GM12878 (cell line): Measurements from ENCODE around the gene ITGB3BP. TPM values are rescaled to one million over a fixed set of nuclear protein-coding genes. Genes with fewer than 3 reads are reported as not detected.

Experiments used
- ATAC-seq: fragments of 200-7000 bp; cut with Tn5 transposase; 3 replicates; pipeline ENCODE4 v1.9.1; 2020; ENCODE audit warnings: mild to moderate bottlenecking, moderate library complexity
- BruUV-seq: library from RNA; stranded (reverse); fragments of 400-500 nt; replicated peaks from 2 replicates; lab custom pipeline; 2021; lab: Mats Ljungman, UMichigan
- CTCF ChIA-PET: fragments of 300-600 bp; sonication (Branson Sonifier 250); formaldehyde crosslinking; extraction: SDS; loops from one replicate; lab custom pipeline; 2021; ENCODE audit warnings: inconsistent platforms; lab: Yijun Ruan, JAX
- POLR2A ChIA-PET: fragments of 350-600 bp; formaldehyde crosslinking; extraction: SDS; loops from one replicate; lab custom pipeline; 2021; ENCODE audit warnings: inconsistent platforms; lab: Charles Lee
- RAD21 ChIA-PET: fragments of 300-600 bp; sonication (Branson Sonifier 250); formaldehyde crosslinking; loops from one replicate; lab custom pipeline; 2023; ENCODE audit warnings: antibody characterized with exemption; ENCODE audit not compliant: unreplicated experiment; lab: Charles Lee
- SMC1A ChIA-PET: fragments of 300-600 bp; sonication (Branson Sonifier 250); formaldehyde crosslinking; loops from one replicate; lab custom pipeline; 2023; ENCODE audit not compliant: unreplicated experiment, uncharacterized antibody; lab: Charles Lee
- DNase-seq: peaks from one replicate; pipeline ENCODE4 v3.0.0-alpha.2; 2011; ENCODE audit warnings: low read depth, low spot score
- FAIRE-seq: peaks from 3 replicates; lab custom pipeline; 2011; peaks lifted over from hg19 to GRCh38; lab: Jason Lieb, UNC
- H2AFZ ChIP-seq: 2 replicates; pipeline ENCODE4 v1.6.0; 2011; ENCODE audit warnings: low read depth, low read length, control low read depth; ENCODE audit not compliant: control insufficient read depth
- H3K27ac ChIP-seq: 2 replicates; pipeline ENCODE4 v1.5.1; 2011; ENCODE audit warnings: control low read depth; ENCODE audit not compliant: control insufficient read depth, insufficient read depth
- H3K27me3 ChIP-seq, 2 experiments: replicated peaks in 1 of 2; 2 replicates each; pipeline versions ENCODE4 v1.6.0 to v1.6.1; 2011; ENCODE audit warnings: low read length in 1 of 2; ENCODE audit not compliant: control insufficient read depth in 2 of 2, insufficient read depth in 2 of 2
- H3K36me3 ChIP-seq, 2 experiments: 2 replicates each; pipeline ENCODE4 v1.5.1; 2011; ENCODE audit warnings: low read length in 1 of 2; ENCODE audit not compliant: control insufficient read depth in 2 of 2, insufficient read depth in 2 of 2
- H3K4me1 ChIP-seq: 2 replicates; pipeline ENCODE4 v1.6.1; 2011; ENCODE audit warnings: mild to moderate bottlenecking, low read length, moderate library complexity, mixed read lengths; ENCODE audit not compliant: control insufficient read depth, insufficient read depth
- H3K4me2 ChIP-seq: 2 replicates; pipeline ENCODE4 v1.6.0; 2011; ENCODE audit warnings: control low read depth; ENCODE audit not compliant: control insufficient read depth, insufficient read depth
- H3K4me3 ChIP-seq: fragments of 200-600 bp; sonication (generic); 2 replicates; pipeline ENCODE4 v1.5.1; 2016
- H3K79me2 ChIP-seq: 2 replicates; pipeline ENCODE4 v1.6.0; 2011; ENCODE audit warnings: low read length; ENCODE audit not compliant: control insufficient read depth, insufficient read depth
- H3K9ac ChIP-seq: 2 replicates; pipeline ENCODE4 v1.8.0; 2011; ENCODE audit warnings: low read length, control low read depth, mixed read lengths; ENCODE audit not compliant: control insufficient read depth, insufficient read depth
- H3K9me3 ChIP-seq: replicated peaks from 3 replicates; pipeline ENCODE4 v1.5.1; 2011; ENCODE audit warnings: mild to moderate bottlenecking, low read length; ENCODE audit not compliant: control insufficient read depth, insufficient read depth
- H4K20me1 ChIP-seq: 2 replicates; pipeline ENCODE4 v1.6.0; 2011; ENCODE audit not compliant: control insufficient read depth, insufficient read depth
- IRF4 ChIP-seq: IDR thresholded peaks from 2 replicates; pipeline ENCODE4 v1.6.1; 2011; ENCODE audit warnings: low read depth, low read length
- LARP7 ChIP-seq: fragments of 450-650 bp; IDR thresholded peaks from 2 replicates; pipeline ENCODE4 v1.6.1; 2017; ENCODE audit warnings: mild to moderate bottlenecking
- NFXL1 ChIP-seq: fragments of 450-650 bp; IDR thresholded peaks from 2 replicates; pipeline ENCODE4 v1.6.1; 2017; ENCODE audit warnings: antibody characterized with exemption, mild to moderate bottlenecking, borderline replicate concordance
- PML ChIP-seq: IDR thresholded peaks from 2 replicates; pipeline ENCODE4 v1.6.1; 2012; ENCODE audit warnings: low read length, inconsistent platforms
- POLR2A ChIP-seq: IDR thresholded peaks from 2 replicates; pipeline ENCODE4 v1.6.1; 2011; ENCODE audit warnings: low read depth, mild to moderate bottlenecking, low read length
- SPI1 ChIP-seq: IDR thresholded peaks from 2 replicates; pipeline ENCODE4 v1.6.1; 2011; ENCODE audit warnings: low read depth, mild to moderate bottlenecking, low read length, moderate library complexity, borderline replicate concordance; ENCODE audit not compliant: insufficient read depth
- WGBS: methylation state at CpG from one replicate; pipeline ENCODE4 v1.1.6; 2016; ENCODE audit warnings: low lambda C conversion rate; ENCODE audit not compliant: insufficient replicate concordance, insufficient coverage; ENCODE audit errors: missing lambda C conversion rate; 5-methylcytosine and 5-hydroxymethylcytosine counted together
- in situ Hi-C: fragments of 300-500 bp; cut with MboI; formaldehyde crosslinking; loops from 9 replicates; pipeline ENCODE4 v1.14.3; 2018; ENCODE audit warnings: mixed read lengths
- intact Hi-C: fragments of 100-400 bp; cut with micrococcal nuclease; formaldehyde crosslinking; loops from one replicate; pipeline ENCODE4 v1.14.2; 2022; ENCODE audit not compliant: unreplicated experiment
- polyA plus RNA-seq, 11 experiments: library from polyadenylated mRNA; depleted of rRNA in 4 of 11; unstranded in 6 of 11; stranded (reverse) in 5 of 11; fragments of >200 nt; fragmentation: Nextera tagmentation in 4 of 11; fragmentation: Illumina TruSeq in 1 of 11; extraction: Ambion mirVana in 4 of 11; extraction: Trizol in 1 of 11; gene quantifications; 1 replicate in 1 of 11; 2 replicates in 10 of 11; pipeline versions ENCODE4 v1.2.1 to v1.2.3, GENCODE V29; 2011 to 2016; ENCODE audit warnings: inconsistent platforms in 2 of 11, missing spikeins in 2 of 11, low read depth in 1 of 11
- total RNA-seq, 4 experiments: library from RNA; depleted of rRNA in 3 of 4; stranded (reverse); fragments of >200 nt in 3 of 4; fragmentation: Illumina TruSeq in 1 of 4; extraction: Trizol in 1 of 4; gene quantifications; 2 replicates each; pipeline versions ENCODE4 v1.2.1 to v1.2.3, GENCODE V29; 2013 to 2021
- TF ChIP-seq, protein P1 (sequence below): fragments of 450-650 bp; IDR thresholded peaks from 2 replicates; pipeline ENCODE4 v1.6.1; 2016; ENCODE audit warnings: mild to moderate bottlenecking, moderate library complexity, borderline replicate concordance
- TF ChIP-seq, protein P2 (sequence below): fragments of 450-650 bp; IDR thresholded peaks from 2 replicates; pipeline ENCODE4 v1.6.1; 2017; ENCODE audit warnings: mild to moderate bottlenecking, low read depth, inconsistent platforms; ENCODE audit not compliant: poor library complexity, severe bottlenecking

Gene ITGB3BP
- total and polyA plus RNA-seq, 10 of the 15 experiments (the other 5 are each of a cell fraction or from before 2014, with no cell fraction given), result 39.2 to 86.2 (median 61.8) TPM

DNA sequence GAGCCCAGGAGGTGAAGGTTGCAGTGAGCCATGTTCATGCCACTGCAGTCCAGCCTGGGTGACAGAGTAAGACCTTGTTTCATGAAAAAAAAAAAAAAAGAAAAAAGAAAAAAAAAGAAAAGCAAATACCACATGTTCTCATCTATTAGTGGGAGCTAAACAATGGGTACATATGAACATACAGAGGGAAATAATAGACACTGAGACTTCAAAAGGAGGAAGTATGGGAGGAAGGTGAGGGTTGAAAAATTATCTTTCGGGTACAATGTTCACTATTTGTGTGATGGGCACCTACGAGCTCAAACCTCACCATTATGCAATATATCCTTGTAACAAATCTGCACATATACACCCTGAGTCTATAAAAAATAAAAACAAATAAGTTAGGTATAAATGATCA, 6.4 kb downstream of the ITGB3BP start:
- Histone ChIP-seq H2AFZ (no peak overlapping the region), H3K27me3 (no peaks in the 10 kb centered on the region), H3K4me1 (peaks cover under 1% of the 10 kb centered on the region), H3K27ac (no peak overlapping the region), H3K4me3 (no peak overlapping the region), H3K4me2 (no peak overlapping the region), H4K20me1 (no peaks in the 10 kb centered on the region), H3K9me3 (no peaks in the 10 kb centered on the region; the same call in none of the 3 replicates), H3K79me2 (peaks cover 12% of the 10 kb centered on the region), H3K36me3 (no peaks in the 10 kb centered on the region), H3K9ac (no peak overlapping the region)
- intact Hi-C loops, result no loop called here
- no TSS peak for BruUV-seq
- ChIA-PET CTCF (no interaction called here), RAD21 (no interaction called here), POLR2A (no interaction called here), SMC1A (no interaction called here)
- FAIRE-seq (no peak), DNase-seq (no peak), ATAC-seq (peak; percentile 58)
- in situ Hi-C loops, result no loop called here
- TF ChIP-seq LARP7 (no peak), IRF4 (no peak), SPI1 (no peak), NFXL1 (no peak), POLR2A (no peak), PML (no peak)
- TF ChIP-seq, protein P1, sequence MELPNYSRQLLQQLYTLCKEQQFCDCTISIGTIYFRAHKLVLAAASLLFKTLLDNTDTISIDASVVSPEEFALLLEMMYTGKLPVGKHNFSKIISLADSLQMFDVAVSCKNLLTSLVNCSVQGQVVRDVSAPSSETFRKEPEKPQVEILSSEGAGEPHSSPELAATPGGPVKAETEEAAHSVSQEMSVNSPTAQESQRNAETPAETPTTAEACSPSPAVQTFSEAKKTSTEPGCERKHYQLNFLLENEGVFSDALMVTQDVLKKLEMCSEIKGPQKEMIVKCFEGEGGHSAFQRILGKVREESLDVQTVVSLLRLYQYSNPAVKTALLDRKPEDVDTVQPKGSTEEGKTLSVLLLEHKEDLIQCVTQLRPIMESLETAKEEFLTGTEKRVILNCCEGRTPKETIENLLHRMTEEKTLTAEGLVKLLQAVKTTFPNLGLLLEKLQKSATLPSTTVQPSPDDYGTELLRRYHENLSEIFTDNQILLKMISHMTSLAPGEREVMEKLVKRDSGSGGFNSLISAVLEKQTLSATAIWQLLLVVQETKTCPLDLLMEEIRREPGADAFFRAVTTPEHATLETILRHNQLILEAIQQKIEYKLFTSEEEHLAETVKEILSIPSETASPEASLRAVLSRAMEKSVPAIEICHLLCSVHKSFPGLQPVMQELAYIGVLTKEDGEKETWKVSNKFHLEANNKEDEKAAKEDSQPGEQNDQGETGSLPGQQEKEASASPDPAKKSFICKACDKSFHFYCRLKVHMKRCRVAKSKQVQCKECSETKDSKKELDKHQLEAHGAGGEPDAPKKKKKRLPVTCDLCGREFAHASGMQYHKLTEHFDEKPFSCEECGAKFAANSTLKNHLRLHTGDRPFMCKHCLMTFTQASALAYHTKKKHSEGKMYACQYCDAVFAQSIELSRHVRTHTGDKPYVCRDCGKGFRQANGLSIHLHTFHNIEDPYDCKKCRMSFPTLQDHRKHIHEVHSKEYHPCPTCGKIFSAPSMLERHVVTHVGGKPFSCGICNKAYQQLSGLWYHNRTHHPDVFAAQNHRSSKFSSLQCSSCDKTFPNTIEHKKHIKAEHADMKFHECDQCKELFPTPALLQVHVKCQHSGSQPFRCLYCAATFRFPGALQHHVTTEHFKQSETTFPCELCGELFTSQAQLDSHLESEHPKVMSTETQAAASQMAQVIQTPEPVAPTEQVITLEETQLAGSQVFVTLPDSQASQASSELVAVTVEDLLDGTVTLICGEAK, result no peak
- TF ChIP-seq, protein P2, sequence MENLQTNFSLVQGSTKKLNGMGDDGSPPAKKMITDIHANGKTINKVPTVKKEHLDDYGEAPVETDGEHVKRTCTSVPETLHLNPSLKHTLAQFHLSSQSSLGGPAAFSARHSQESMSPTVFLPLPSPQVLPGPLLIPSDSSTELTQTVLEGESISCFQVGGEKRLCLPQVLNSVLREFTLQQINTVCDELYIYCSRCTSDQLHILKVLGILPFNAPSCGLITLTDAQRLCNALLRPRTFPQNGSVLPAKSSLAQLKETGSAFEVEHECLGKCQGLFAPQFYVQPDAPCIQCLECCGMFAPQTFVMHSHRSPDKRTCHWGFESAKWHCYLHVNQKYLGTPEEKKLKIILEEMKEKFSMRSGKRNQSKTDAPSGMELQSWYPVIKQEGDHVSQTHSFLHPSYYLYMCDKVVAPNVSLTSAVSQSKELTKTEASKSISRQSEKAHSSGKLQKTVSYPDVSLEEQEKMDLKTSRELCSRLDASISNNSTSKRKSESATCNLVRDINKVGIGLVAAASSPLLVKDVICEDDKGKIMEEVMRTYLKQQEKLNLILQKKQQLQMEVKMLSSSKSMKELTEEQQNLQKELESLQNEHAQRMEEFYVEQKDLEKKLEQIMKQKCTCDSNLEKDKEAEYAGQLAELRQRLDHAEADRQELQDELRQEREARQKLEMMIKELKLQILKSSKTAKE, result no peak
- 7% methylated on average over 2 of the region's 2 CpGs for WGBS
